Stimulated activated naive CD8-positive, alpha-beta T cell treated with anti-CD3 and anti-CD28 coated beads, Interleukin-15, amount 100 ng/mL, for 72 hours (primary cell): ENCODE results near the gene CYP2C18.
"Not testable (repeated sequence)": the region's sequence is repeated elsewhere in the genome, so short reads cannot be mapped to it uniquely, and the experiment has no call there.

Experiments
- ATAC-seq: fragments of 150-1000 bp; cut with Tn5 transposase; 2 replicates; pipeline ENCODE4 v1.10.0; 2021; ENCODE audit warnings: mild to moderate bottlenecking, moderate library complexity
- DNase-seq, 2 donors: peaks; one replicate each; pipeline ENCODE4 v3.0.0; 2021 to 2022
- H3K27ac Mint-ChIP-seq, 2 donors: one replicate each; pipeline ENCODE4 v1.8.0; 2022; ENCODE audit warnings: mild to moderate bottlenecking in 2 of 2, mixed read lengths in 2 of 2, moderate library complexity in 2 of 2
- H3K27me3 Mint-ChIP-seq: one replicate; pipeline ENCODE4 v1.8.0; 2022; ENCODE audit warnings: mixed read lengths
- H3K4me1 Mint-ChIP-seq: one replicate; pipeline ENCODE4 v1.8.0; 2022; ENCODE audit warnings: mild to moderate bottlenecking, mixed read lengths
- H3K4me3 Mint-ChIP-seq, 2 donors: one replicate each; pipeline ENCODE4 v1.8.0; 2022; ENCODE audit warnings: mild to moderate bottlenecking in 2 of 2, mixed read lengths in 2 of 2, moderate library complexity in 1 of 2
- H3K9me3 Mint-ChIP-seq, 2 donors: one replicate each; pipeline ENCODE4 v1.8.0; 2022; ENCODE audit warnings: mixed read lengths in 2 of 2

The CYP2C18 gene

GRCh38 chr10:94687625-94688248 lies 4.2 kb downstream of the CYP2C18 start:
- H3K4me1 Mint-ChIP-seq: no peaks in the 10 kb centered on the region
- ATAC-seq: no peak
- H3K27ac Mint-ChIP-seq: no peak overlapping the region
- no peak overlapping the region for H3K4me3 Mint-ChIP-seq
- peaks cover 8% of the 10 kb centered on the region for H3K27me3 Mint-ChIP-seq
- no peak for DNase-seq
- peaks cover 5 to 9% of the 10 kb centered on the region in 2 donors for H3K9me3 Mint-ChIP-seq

- H3K27me3 Mint-ChIP-seq: no peaks in the 10 kb centered on the region
- H3K9me3 Mint-ChIP-seq: peaks cover 16 to 23% of the 10 kb centered on the region in 2 donors
- DNase-seq (no peak), ATAC-seq (no peak)
- no peak overlapping the region for H3K27ac Mint-ChIP-seq
- no peak overlapping the region for H3K4me3 Mint-ChIP-seq
- H3K4me1 Mint-ChIP-seq: no peaks in the 10 kb centered on the region
These were observed 22.6 kb downstream of the CYP2C18 start for GRCh38 chr10:94706089-94706488.

- no peaks in the 10 kb centered on the region for H3K27me3 Mint-ChIP-seq
- no peak for ATAC-seq
- H3K9me3 Mint-ChIP-seq: peaks cover 9 to 16% of the 10 kb centered on the region in 2 donors
- H3K27ac Mint-ChIP-seq: no peak overlapping the region
- no peaks in the 10 kb centered on the region for H3K4me1 Mint-ChIP-seq
- H3K4me3 Mint-ChIP-seq: no peak overlapping the region
- no peak for DNase-seq
These were observed 27.0 kb downstream of the CYP2C18 start for GRCh38 chr10:94710578-94710977.

- ATAC-seq: no peak
- Mint-ChIP-seq H3K27me3 (no peaks in the 10 kb centered on the region), H3K9me3 (no peaks in the 10 kb centered on the region), H3K4me1 (no peaks in the 10 kb centered on the region), H3K4me3 (no peak overlapping the region), H3K27ac (no peak overlapping the region)
- no peak for DNase-seq
These were observed 42.3 kb downstream of the CYP2C18 start for GRCh38 chr10:94725871-94726270.

- Mint-ChIP-seq H3K4me3 (no peak overlapping the region), H3K27ac (no peak overlapping the region), H3K4me1 (no peaks in the 10 kb centered on the region), H3K27me3 (no peaks in the 10 kb centered on the region), H3K9me3 (peaks cover 19 to 34% of the 10 kb centered on the region in 2 donors)
- DNase-seq: no peak
- no peak for ATAC-seq
These were observed 51.7 kb downstream of the CYP2C18 start for GRCh38 chr10:94735197-94735596.

DNA sequence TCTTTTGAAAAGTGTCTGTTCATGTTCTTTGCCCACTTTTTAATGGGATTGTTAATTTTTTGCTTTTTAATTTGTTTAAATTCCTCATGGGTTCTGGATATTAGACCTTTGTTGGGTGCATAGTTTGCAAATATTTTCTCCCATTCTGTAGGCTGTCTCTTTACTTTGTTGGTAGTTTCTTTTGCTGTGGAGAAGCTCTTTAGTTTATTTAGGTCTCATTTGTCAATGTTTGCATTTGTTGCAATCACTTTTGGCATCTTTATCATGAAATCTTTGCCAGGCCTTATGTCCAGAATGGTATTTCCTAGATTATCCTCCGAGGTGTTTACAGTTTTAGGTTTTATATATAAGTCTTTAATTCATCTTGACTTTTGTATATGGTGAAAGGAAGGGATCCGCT lies 55.1 kb downstream of the CYP2C18 start:
- ATAC-seq (no peak), DNase-seq (no peak)
- peaks cover 38 to 47% of the 10 kb centered on the region in 2 donors for H3K9me3 Mint-ChIP-seq
- H3K27ac Mint-ChIP-seq: no peak overlapping the region
- no peaks in the 10 kb centered on the region for H3K4me1 Mint-ChIP-seq
- H3K27me3 Mint-ChIP-seq: no peaks in the 10 kb centered on the region
- no peak overlapping the region for H3K4me3 Mint-ChIP-seq

- Mint-ChIP-seq H3K27me3 (no peaks in the 10 kb centered on the region), H3K9me3 (peaks cover 26 to 32% of the 10 kb centered on the region in 2 donors), H3K4me3 (no peak overlapping the region), H3K27ac (peak overlapping the region in 1 of 2 donors; percentile 45), H3K4me1 (no peaks in the 10 kb centered on the region)
- ATAC-seq (no peak), DNase-seq (no peak)
These were observed 63.6 kb downstream of the CYP2C18 start for GRCh38 chr10:94747137-94747536.

DNA sequence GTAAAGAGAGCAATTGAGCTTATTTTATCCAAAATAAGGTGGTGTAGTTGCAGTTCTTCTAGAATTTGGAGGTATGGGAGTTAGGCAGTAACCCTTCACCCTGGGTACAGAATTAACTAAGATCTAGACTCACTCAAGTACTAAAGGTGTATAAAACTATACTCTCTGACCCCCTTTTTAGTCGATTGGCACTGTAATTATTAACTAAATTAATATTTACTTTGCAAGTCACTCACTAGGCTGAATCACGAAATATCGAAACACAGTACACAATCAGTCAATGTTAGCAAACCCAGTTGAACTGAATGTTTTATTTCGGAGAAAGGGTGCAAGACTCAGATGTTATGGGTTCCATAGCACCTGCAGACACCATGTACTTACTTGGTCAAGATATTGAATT lies 64.3 kb downstream of the CYP2C18 start:
- no peak overlapping the region for H3K4me3 Mint-ChIP-seq
- H3K27me3 Mint-ChIP-seq: no peaks in the 10 kb centered on the region
- H3K9me3 Mint-ChIP-seq: peaks cover 19 to 25% of the 10 kb centered on the region in 2 donors
- no peak overlapping the region for H3K27ac Mint-ChIP-seq
- no peak for ATAC-seq
- no peak for DNase-seq
- no peaks in the 10 kb centered on the region for H3K4me1 Mint-ChIP-seq

GRCh38 chr10:94757916-94758315 lies 74.4 kb downstream of the CYP2C18 start:
- H3K27me3 Mint-ChIP-seq: no peaks in the 10 kb centered on the region
- no peaks in the 10 kb centered on the region for H3K4me1 Mint-ChIP-seq
- H3K27ac Mint-ChIP-seq: no peak overlapping the region
- H3K9me3 Mint-ChIP-seq: peaks cover 0 to 7% of the 10 kb centered on the region in 2 donors
- ATAC-seq (no peak), DNase-seq (no peak)
- H3K4me3 Mint-ChIP-seq: no peak overlapping the region

- H3K9me3 Mint-ChIP-seq: peaks cover 3 to 14% of the 10 kb centered on the region in 2 donors
- H3K4me3 Mint-ChIP-seq: no peak overlapping the region
- H3K27me3 Mint-ChIP-seq: no peaks in the 10 kb centered on the region
These were observed 77.2 kb downstream of the CYP2C18 start for GRCh38 chr10:94760586-94761178.

DNA sequence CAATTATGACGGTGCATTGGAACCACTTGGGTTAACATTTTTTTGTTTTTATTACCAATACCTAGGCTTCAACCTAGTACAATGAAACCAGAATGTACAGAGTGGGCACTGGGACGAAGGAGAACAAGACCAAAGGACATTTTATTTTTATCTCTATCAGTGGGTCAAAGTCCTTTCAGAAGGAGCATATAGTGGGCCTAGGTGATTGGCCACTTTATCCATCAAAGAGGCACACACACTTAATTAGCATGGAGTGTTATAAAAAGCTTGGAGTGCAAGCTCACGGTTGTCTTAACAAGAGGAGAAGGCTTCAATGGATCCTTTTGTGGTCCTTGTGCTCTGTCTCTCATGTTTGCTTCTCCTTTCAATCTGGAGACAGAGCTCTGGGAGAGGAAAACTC lies 78.9 kb downstream of the CYP2C18 start, which contains the start of gene CYP2C19:
Gene CYP2C19 (plus strand): TSS at position 289 of the 400 bp plus-strand sequence. CDS start 25 bp downstream, at position 314.
- Mint-ChIP-seq H3K27ac (no peak within 1 kb of the TSS), H3K4me1 (no peaks in the 10 kb centered on the region), H3K27me3 (no peaks in the 10 kb centered on the region), H3K9me3 (peaks cover 3 to 14% of the 10 kb centered on the region in 2 donors), H3K4me3 (no peak within 1 kb of the TSS)
- no peak for DNase-seq
- no peak for ATAC-seq

More at GRCh38 chr10:94760586-94761178, 77.2 kb downstream of the CYP2C18 start:
- no peak for ATAC-seq
- Mint-ChIP-seq H3K27ac (no peak overlapping the region), H3K4me1 (no peaks in the 10 kb centered on the region)
- DNase-seq: no peak

DNA sequence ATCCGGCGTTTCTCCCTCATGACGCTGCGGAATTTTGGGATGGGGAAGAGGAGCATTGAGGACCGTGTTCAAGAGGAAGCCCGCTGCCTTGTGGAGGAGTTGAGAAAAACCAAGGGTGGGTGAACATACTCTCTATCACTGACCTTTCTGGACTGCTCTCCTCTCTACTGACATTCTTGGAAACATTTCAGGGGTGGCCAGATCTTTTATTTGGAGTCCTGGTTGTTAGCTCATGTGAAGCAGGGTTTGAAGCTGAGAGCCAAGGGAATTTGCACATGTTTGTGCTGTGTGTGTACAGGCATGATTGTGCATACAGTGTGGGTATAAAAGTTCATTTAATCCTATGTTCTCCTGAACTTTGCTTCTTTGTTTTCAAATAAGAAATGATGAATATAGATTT lies 91.9 kb downstream of the CYP2C18 start:
- H3K27ac Mint-ChIP-seq, DNase-seq, H3K4me3 Mint-ChIP-seq, H3K4me1 Mint-ChIP-seq, H3K27me3 Mint-ChIP-seq, ATAC-seq, H3K9me3 Mint-ChIP-seq: not testable (repeated sequence)

DNA sequence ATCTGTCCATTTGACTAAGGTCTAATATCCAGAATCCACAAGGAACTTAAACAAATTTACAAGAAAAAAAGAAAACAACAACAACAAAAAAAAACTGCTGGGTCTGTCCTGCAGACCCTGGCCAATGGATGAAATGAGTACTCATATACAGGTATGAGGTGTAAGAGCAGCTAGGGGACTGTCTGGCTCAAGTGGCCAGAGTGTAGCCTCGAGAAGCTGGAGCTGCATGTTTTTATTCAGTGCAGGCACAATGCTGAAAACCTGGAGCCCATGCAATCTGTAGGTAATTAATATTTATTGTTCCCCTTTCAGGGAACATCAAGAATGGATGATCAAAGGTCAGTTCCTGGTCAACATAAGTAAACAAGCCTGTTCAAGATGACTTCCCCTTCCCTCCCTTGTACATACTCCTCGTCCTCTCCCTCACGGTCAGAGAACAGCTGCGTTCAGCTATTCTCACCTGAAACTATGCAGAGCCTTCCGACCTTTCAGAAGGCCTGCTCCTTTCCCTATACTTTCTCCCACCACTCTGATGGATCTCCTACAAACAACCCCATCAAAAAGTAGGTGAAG lies 94.4 kb downstream of the CYP2C18 start:
- DNase-seq (no peak), ATAC-seq (no peak)
- Mint-ChIP-seq H3K27ac (no peak overlapping the region), H3K27me3 (no peaks in the 10 kb centered on the region), H3K9me3 (peaks cover 4 to 8% of the 10 kb centered on the region in 2 donors), H3K4me1 (no peaks in the 10 kb centered on the region), H3K4me3 (no peak overlapping the region)

GRCh38 chr10:94780844-94781243 lies 97.3 kb downstream of the CYP2C18 start:
- H3K27me3 Mint-ChIP-seq: no peaks in the 10 kb centered on the region
- H3K4me1 Mint-ChIP-seq: no peaks in the 10 kb centered on the region
- peaks cover 4 to 7% of the 10 kb centered on the region in 2 donors for H3K9me3 Mint-ChIP-seq
- no peak overlapping the region for H3K4me3 Mint-ChIP-seq
- DNase-seq (no peak), ATAC-seq (no peak)
- H3K27ac Mint-ChIP-seq: no peak overlapping the region

- no peaks in the 10 kb centered on the region for H3K4me1 Mint-ChIP-seq
- peaks cover 8 to 11% of the 10 kb centered on the region in 2 donors for H3K9me3 Mint-ChIP-seq
- H3K27me3 Mint-ChIP-seq: no peaks in the 10 kb centered on the region
- no peak for DNase-seq
- no peak overlapping the region for H3K27ac Mint-ChIP-seq
- H3K4me3 Mint-ChIP-seq: no peak overlapping the region
- no peak for ATAC-seq
These were observed 100.7 kb downstream of the CYP2C18 start for GRCh38 chr10:94784256-94784655.

- Mint-ChIP-seq H3K9me3 (peaks cover 11 to 14% of the 10 kb centered on the region in 2 donors), H3K27ac (no peak overlapping the region), H3K4me3 (no peak overlapping the region), H3K27me3 (no peaks in the 10 kb centered on the region), H3K4me1 (no peaks in the 10 kb centered on the region)
- ATAC-seq (no peak), DNase-seq (no peak)
These were observed 101.7 kb downstream of the CYP2C18 start for GRCh38 chr10:94785211-94785610.
